HG02610 (cell line): ENCODE data around the gene DGKI.
A peak's percentile ranks its signal among the peaks of the same experiment; 100 is the strongest.

Experiments used
- ATAC-seq: cut with Tn5 transposase; IDR thresholded peaks from one replicate; pipeline ENCODE4 v1.9.1; 2021; ENCODE audit warnings: mild to moderate bottlenecking, moderate library complexity; ENCODE audit not compliant: unreplicated experiment

The DGKI gene

DNA sequence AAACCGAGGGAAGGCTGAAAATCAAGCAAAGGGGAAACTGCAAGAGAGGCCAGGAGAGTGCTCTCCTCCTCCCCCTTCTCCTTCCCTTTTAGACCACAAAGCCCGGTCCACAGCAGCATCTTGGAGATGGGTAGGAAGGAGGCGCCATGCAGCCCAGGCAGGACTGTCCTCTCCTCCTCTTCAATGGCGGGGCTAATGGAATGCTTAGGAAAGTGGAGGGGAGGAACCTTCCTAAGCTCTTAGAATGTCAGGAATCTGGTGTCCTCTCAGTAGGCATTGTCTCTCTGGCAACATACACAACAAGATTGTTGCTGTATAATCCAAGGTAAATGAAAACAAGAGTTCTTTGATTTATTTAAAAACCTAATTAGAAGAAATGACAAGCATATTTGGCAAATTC lies 185.1 kb downstream of the DGKI start:
- no peak for ATAC-seq

DNA sequence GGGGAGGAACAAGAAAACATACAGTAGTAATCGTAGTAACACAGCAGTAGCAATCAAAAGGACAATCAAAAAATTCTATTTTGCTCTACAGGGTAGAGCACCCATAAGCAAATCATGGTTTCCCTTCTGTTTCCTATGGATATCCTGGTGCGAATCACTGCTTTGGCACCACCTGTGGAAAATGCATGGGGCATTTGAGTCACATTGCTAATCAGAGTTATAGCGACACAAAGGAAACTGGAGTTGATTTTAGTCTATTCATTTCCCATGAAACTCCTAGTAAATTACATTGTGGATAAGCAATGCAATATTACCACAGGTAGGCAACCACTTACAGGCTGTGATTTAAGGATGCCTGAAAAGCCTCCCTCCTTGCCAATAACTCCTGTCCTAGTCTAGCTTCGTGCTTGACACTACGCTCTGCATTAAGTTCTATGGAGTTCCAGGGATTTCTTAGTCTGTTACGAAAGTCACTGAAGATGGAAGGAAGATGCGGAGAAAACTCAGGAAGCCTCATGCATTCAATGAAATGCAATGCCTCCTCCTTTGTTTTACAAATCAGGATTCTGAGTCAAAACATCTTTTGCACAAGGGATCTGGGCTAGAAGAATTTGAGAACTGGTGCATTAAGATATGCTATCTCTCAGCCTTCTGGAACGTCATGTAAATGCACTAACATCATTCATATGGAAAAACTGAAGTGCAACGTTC lies 188.4 kb downstream of the DGKI start:
- ATAC-seq: no peak

DNA sequence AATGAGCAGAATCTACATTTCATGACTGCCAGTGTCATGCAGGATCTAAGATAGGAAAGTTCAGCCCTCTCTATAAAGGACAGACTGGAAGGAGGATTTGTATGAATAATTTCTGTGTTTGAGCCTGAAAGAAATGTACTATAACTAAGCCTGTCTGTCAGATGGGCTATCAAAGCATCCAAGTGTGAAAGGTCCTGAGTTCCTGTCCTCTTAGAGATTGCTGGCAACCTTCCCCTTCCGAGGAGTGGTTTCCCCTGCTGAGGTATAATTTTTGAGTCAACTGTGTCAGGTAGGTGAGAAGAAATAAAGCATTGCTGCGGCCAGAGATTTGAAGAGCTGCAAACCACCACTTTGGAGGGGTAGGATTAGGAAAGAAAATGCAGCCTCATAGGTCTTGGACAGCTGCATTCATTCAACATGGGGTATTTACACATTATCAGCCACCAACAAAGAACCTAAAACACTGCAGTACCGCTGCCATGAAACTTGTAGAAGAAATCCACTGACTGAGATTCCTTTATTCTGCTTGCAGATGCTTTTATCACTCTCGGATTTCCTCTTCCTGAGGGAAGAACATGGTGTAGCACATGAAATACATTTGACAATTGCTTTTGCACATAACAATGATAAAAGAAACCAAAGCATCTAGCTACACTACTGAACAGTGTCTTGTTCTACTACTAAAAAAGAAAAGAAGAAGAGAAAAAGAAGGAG lies 189.1 kb downstream of the DGKI start:
- ATAC-seq: peak; percentile 32

DNA sequence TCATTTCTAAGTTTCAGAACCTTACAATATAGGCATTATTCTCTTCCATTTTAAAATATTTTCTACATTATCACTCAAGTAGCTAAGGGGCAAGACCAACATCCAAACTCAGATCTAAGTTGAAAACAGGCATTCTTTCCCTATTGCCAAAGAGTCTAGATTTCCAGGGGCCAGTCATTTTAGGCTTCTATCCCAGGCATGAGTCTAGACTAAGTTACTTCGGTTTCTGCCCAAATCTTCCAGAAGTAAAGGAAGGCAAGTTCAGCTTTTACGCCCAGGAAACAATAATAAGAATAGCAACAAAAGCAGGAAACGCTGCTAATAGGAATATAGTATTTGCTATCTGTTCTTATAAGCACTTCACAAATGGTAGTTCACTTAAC lies 189.9 kb downstream of the DGKI start:
- ATAC-seq: no peak

DNA sequence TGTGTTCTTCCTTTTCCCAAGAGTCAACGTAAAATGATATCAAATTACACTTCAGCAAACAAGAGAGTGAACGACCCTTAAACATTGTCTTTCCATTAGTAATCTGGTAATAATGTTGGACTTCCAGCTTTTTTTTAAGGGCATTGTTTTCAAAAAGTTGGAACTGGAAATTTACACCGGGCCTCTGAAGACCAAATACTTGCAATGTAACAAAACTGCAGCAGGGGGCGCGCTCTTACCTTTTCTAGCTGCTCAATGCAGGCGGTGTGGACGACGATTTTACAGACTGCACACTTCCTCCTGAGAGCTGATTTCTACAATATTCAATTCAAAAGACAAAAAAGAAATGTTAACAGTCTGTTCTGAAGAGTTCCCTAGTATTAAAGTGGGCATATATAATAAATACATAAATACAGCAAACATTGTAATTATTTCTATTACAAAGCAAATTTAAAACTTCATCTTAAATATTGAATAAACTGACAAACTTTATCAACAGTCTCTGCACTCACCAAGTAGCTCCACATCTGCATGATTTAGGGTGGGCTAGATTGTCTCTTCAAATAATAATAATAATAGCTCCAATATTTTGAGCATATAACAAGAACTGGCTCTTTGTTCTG lies 190.4 kb downstream of the DGKI start:
- peak; percentile 76 for ATAC-seq

DNA sequence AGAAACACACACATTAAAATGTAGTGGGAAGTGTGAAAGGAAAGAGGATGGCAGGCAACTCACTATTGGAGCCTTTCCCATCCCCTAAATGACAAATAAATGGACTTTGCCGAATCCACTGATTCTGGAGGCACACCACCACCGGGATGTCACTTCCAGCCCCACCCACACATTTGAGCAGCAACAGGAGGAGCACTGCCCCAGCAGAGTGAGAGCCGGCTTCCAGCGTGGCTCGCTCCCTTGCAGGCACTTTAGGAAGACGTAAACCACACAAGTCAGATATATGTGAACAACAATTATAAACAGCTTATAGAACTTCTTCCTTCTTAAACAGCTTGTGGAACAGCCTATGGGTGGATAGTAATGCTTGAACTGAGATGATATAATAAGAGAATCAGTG lies 191.0 kb downstream of the DGKI start:
- ATAC-seq: no peak

DNA sequence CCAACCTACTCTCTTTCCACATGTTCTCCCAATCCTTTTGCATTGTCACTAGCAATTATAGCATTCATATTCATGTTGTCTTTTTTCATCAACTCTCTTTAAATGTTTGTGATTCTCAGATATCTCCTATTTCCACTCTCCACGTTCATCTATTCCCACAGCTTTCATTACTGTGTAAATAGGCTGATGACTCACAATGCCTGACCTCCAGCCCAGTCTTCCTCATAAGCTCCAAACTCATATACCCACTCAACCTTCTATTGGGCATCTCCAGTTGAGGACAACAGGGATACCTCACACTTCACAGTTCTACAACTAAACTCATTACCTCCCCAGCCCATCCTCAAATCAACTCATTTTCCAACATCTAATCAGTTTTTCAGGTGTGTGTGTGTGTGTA lies 194.1 kb downstream of the DGKI start:
- ATAC-seq: no peak

DNA sequence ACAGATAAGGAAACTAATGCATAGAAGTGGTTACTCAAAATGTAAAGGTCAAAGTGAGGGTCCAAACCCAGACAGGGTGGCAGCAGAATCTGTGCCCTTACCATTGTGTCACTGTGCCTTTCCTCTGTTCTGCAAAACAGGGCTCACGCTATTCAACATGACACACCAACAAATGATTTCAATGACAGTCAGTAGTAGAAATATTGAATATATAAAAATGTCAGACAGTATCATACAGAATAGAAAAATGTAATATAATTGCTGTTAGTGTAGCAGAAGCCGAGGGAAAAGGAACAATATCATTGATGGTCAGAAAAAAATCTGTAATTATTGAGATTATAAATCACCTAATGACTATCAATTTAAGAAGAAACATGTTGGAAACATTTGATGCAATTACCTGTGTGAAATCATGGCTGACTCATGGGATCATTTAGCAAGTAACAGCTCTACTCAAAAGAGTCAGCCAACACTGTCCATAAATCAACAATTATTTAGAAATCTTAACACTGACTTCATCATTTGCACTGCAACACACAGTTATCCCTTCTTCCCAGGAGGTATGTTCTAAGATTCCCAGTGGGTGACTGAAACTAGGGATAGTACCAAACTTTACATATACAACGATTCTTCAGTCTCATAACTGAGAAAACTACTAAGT lies 198.7 kb downstream of the DGKI start:
- ATAC-seq: no peak

DNA sequence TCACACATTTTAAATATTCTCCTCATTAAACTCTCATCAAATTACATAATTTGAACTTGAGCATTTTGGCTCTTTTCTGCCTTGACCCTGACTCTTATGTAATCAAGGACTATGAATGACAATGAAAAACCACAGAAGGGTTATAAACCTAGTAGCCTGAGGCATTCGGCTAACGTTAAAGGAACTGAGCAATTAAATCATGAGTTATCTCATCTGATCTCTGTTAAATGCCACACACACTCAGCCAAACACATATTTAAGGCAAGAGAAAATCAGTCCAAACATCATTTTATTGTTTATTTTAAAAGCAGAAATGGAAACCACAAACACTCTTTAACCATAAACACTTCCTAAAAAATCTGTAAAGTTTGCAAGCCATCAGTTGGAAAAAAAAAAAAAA lies 204.3 kb downstream of the DGKI start:
- no peak for ATAC-seq

DNA sequence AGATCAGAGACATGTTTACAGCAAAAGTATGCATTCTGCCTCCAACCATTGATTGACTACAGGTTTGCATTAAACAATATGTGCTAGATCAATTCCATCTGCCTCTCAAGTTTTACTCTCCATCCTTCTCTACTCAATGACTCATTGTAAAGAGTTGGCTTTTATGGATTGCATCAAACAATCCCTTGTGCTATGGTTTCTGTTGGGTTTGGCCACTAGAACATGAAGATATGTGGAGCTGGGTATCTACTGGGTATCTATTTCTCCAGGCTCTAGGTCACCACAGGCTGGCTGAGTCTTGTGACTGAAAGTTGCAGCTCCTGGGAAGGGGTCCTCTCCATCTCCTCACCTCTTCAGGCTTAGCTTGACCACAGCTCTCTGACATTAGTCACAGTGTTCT lies 204.7 kb downstream of the DGKI start:
- ATAC-seq: no peak

DNA sequence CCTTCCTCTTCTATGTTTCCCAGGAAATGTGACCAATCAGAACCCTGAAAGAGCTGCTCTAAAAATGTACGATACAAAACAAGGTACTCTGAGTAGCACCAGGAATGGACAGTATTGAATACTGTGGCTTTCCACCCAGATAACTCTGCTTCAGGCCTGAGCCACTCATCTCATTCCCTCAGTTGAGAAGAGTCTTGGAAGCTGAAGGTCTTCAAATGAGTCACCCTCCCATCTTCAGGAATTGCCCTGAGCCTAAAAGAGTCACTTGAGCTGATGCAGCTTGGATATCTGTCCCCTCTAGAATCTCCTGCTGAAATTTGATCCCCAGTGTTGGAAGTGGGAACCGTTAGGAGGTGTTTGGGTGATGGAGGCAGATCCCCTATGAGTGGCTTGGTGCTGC lies 210.4 kb downstream of the DGKI start:
- ATAC-seq: no peak

DNA sequence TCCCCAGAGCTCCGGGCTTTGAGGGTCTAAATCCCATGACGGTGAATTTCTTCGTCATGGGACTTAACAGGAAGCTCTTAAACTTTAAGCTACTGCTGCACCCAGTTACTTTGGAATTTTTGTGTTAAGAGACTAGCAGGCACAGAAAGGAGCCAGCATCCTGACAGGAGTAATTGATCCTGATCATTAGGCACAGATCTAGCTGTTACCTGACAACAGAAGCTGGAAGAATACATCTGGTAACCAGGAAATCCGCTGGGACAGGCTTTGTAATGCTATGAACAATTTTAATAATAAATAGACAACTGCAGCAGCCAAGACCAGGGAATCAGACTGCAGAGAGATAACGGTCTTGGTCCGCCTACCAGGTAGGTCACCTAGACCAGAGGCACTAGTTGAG lies 210.9 kb downstream of the DGKI start:
- no peak for ATAC-seq

DNA sequence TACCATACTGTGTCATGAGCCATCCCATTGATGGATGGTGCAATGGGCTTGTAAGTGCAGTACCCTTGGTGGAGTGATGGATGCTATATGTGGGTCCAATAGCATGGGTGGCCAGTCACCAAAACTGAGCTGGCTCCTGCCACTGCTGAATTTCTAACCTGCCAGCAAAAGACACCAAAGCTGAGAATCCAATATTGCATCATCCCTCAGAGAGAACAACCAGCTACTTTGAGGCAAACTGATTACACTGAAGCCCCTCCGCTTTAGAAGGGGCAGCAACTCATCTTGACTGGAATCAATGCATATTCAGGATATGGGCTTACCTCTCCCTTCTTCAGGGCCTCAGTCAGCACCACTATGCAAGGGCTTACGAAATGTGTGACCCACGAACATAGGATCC lies 211.6 kb downstream of the DGKI start:
- ATAC-seq: no peak

DNA sequence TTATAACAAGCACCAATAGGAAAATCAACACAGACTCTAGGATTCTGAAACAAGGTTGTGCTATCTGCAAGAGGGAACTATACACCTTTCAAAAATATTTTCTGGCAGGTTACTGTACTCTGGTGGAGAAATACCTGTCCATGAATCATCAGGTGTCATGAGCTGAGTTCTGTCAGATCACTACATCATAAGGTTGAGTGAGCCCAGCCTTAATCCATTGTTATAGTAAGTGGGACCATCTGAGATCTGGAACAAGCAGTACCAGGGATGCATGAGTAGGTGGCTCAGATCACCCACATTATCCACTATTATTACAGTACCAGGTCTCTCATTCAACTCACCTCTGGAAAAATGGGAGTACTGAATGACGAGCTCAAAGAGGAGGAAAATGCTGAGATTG lies 212.4 kb downstream of the DGKI start:
- ATAC-seq: no peak

DNA sequence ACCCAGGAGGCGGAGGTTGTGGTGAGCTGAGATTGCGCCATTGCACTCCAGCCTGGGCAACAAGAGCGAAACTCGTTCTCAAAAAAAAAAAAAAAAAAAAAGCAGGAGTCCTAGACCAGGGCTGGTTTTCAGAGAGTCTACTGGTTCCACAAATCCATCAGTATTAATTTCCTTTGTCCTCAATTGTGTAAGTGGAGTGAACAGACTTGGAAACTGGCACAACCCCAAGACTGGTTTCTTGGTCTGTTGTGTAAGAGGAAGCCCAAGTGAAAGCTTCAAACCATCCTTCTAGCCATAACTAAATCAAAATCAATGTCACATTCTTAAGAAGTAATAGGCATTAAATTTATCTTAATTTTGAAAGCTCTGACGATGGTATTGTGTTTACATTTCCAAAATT lies 213.6 kb downstream of the DGKI start:
- no peak for ATAC-seq

DNA sequence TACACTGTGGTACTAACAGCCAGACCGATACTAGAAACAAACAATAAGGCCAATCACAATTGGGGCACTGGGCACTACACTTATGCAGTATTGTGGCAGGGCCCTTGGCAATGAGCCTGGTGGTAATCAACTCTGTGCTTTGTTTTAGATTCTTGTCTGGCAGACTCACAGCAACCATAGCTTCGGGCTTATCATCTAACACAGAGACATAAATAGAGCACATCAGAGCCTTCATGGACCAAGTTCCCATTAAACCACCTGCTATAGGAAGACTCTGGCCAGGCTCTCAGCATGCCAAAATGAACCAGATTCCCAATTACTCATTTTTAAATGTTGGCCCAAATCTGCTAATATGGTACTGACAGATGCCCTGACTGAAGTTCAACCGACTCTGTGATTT lies 218.6 kb downstream of the DGKI start:
- no peak for ATAC-seq

DNA sequence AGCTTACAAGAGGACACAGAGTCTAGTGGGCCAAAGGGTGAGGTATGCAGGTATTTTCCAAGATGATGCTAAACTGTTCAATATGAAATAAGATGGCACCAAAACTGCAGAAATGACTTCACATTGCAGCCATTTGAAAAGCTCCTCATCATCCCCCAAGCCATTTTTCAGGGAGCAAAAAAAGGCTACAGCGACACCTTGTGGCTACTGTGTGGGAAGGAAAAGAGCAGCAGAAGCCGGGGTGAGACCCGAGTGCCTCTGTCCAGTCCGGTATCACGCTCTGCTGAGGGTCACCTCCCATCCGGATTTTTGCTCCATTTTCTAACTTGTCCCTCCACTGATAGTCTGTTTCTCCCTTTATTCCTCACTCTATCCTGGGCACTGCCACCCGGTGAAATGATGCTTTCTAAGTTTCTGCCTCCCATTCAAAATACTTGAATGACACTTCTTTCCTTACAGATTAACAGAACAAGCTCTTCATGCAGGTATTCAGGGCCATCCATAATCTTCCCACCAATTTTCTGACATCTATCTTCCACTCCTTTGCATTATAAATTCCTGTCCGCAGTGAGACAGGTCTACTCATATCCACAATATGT lies 220.2 kb downstream of the DGKI start:
- peak; percentile 74 for ATAC-seq

DNA sequence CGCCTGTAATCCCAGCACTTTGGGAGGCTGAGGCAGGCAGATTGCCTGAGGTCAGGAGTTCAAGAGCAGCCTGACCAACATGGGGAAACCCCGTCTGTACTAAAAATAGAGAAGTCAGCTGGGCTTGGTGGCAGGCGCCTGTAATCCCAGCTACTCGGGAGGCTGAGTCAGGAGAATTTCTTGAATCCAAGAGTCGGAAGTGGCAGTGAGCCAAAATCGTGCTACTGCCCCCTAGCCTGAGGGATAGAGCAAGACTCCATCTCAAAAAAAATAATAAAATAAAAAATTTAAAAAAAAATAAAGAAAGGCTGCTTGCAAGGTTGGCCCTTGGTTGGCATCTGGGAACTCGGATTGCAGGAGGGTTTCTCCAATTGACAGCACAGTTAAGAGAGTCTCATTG lies 221.6 kb downstream of the DGKI start:
- no peak for ATAC-seq

DNA sequence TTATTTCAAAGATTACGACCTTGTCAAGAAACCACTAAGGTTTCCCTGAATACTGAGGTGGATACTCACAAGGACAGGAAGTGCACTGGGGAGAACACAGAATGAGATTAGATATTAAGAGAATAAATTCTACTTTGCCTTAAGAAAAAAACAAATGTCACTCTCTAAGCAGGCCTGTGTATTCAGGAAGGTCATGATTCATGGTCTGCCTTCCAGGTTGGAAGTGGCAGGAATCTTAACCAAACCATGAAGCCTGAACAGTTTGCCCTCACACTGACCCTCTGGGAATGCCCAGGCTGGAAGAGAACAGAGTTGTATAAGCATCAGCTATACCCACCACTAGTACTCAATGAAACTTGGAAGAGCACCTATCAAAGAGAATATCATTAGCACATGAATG lies 227.6 kb downstream of the DGKI start:
- ATAC-seq: no peak

DNA sequence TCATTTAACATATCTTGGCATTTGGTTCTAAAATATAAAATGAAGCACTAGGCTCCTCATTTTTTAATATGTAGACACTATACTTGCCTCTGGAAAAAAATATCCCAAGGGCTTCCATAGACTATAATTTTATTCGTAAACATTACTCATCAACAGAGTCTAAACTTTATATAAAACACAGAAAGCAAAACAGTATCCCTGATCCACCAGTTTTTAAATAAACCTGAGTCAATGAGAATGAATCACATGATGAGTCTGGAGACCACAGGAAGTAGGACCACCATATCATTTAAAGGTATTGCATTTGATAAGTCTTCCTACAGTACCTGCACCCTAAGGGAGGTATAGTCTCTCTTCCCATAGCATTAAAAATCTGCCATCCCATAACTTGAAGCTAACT lies 228.0 kb downstream of the DGKI start:
- no peak for ATAC-seq

DNA sequence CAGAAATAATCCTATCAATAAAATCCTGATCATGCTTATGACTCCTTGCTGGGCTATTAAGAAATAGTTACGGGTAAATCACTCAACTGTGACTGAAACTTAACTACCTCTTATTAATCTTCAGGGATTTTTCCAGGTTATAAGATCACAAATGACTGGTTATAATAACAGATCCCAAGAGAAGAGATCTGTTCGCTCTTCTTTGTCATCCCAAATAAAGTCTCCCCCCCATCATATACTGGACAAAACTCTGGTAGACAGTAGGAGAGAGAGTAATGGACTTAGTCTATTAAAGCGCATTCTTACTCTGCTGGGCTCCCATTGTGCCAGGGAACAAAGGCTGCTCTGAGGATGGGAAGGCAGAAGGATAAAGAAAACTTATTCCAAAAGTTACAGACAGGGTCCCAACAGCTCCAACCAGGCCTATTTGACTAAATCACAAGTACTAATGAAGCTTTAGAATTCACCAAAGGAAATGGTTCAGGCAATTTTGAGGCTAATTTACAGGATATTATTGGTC lies 233.7 kb downstream of the DGKI start:
- no peak for ATAC-seq
